SK-N-SH (cell line): ENCODE results near the gene BMPR1A. TPM values are rescaled to one million over a fixed set of nuclear protein-coding genes. Genes with fewer than 3 reads are reported as not detected.

Experiments used
- CTCF ChIA-PET: fragments of 300-600, 350-600 bp; formaldehyde crosslinking; extraction: SDS; loops from one replicate; lab custom pipeline; 2021; lab: Yijun Ruan, JAX
- POLR2A ChIA-PET: fragments of 350-600 bp; sonication (Branson Sonifier 250); formaldehyde crosslinking; extraction: SDS; loops from one replicate; lab custom pipeline; 2020; ENCODE audit warnings: antibody characterized with exemption, inconsistent platforms; lab: Yijun Ruan, JAX
- DNase-seq: peaks from one replicate; pipeline ENCODE4 v3.0.0; 2012
- H2AFZ ChIP-seq: fragments of 200-600 bp; sonication (generic); 2 replicates; pipeline ENCODE4 v1.8.1; 2016; ENCODE audit warnings: antibody characterized with exemption, mild to moderate bottlenecking, low read depth
- H3F3A ChIP-seq: fragments of 200-600 bp; sonication (generic); replicated peaks from 2 replicates; pipeline ENCODE3; 2016; ENCODE audit warnings: antibody characterized with exemption, mild to moderate bottlenecking; ENCODE audit not compliant: insufficient read depth
- H3K27ac ChIP-seq, 2 experiments: fragments of 200-500 bp in 1 of 2; fragments of 200-600 bp in 1 of 2; sonication (Bioruptor generic) in 1 of 2; sonication (generic), shearing (Covaris generic) in 1 of 2; 2 replicates each; pipeline versions ENCODE4 v1.5.1 to v1.6.1; 2014 to 2016; ENCODE audit warnings: low read depth in 2 of 2, inconsistent platforms in 1 of 2, low read length in 1 of 2, mild to moderate bottlenecking in 1 of 2, mixed read lengths in 1 of 2
- H3K27me3 ChIP-seq: fragments of 200-600 bp; sonication (generic), shearing (Covaris generic); 2 replicates; pipeline ENCODE4 v1.6.1; 2016; ENCODE audit warnings: mixed run types; ENCODE audit not compliant: insufficient read depth
- H3K36me3 ChIP-seq, 2 experiments: fragments of 200-500 bp in 1 of 2; fragments of 200-600 bp in 1 of 2; sonication (Bioruptor generic) in 1 of 2; sonication (generic) in 1 of 2; replicated peaks in 1 of 2; 2 replicates each; pipeline versions ENCODE3 to v1.5.1; 2014 to 2016; ENCODE audit warnings: low read length in 1 of 2, mild to moderate bottlenecking in 1 of 2; ENCODE audit not compliant: insufficient read depth in 2 of 2, control insufficient read depth in 1 of 2
- H3K4me1 ChIP-seq, 2 experiments: fragments of 200-500 bp in 1 of 2; fragments of 200-600 bp in 1 of 2; sonication (Bioruptor generic) in 1 of 2; sonication (generic), shearing (Covaris generic) in 1 of 2; 2 replicates each; pipeline versions ENCODE4 v1.5.1 to v1.6.1; 2014 to 2016; ENCODE audit warnings: low read depth in 1 of 2, low read length in 1 of 2, mixed run types in 1 of 2; ENCODE audit not compliant: insufficient read depth in 2 of 2, control insufficient read depth in 1 of 2
- H3K4me2 ChIP-seq: fragments of 200-600 bp; sonication (generic), shearing (Covaris generic); 2 replicates; pipeline ENCODE4 v1.6.1; 2017; ENCODE audit warnings: mixed run types
- H3K4me3 ChIP-seq, 2 experiments: fragments of 200-500 bp in 1 of 2; fragments of 200-600 bp in 1 of 2; sonication (Bioruptor generic) in 1 of 2; sonication (generic), shearing (Covaris generic) in 1 of 2; 2 replicates each; pipeline versions ENCODE4 v1.5.1 to v1.8.1; 2014 to 2016; ENCODE audit warnings: low read depth in 2 of 2, inconsistent platforms in 1 of 2, low read length in 1 of 2, mild to moderate bottlenecking in 1 of 2, mixed read lengths in 1 of 2, moderate library complexity in 1 of 2
- H3K79me2 ChIP-seq: fragments of 200-600 bp; sonication (generic); 2 replicates; pipeline ENCODE4 v1.8.1; 2017; ENCODE audit warnings: mild to moderate bottlenecking; ENCODE audit not compliant: insufficient read depth
- H3K9ac ChIP-seq: fragments of 200-600 bp; sonication (generic); 2 replicates; pipeline ENCODE4 v1.6.1; 2017; ENCODE audit warnings: mixed run types
- H3K9me2 ChIP-seq: fragments of 200-600 bp; sonication (generic); 2 replicates; pipeline ENCODE4 v1.6.1; 2017; ENCODE audit warnings: mixed run types
- H3K9me3 ChIP-seq: fragments of 200-600 bp; sonication (generic); 2 replicates; pipeline ENCODE4 v1.6.1; 2017; ENCODE audit warnings: mixed run types, mild to moderate bottlenecking, moderate library complexity
- H4K20me1 ChIP-seq: fragments of 200-600 bp; sonication (generic); 2 replicates; pipeline ENCODE4 v1.6.1; 2017; ENCODE audit warnings: mild to moderate bottlenecking, mixed run types; ENCODE audit not compliant: insufficient read depth
- CHD2 ChIP-seq: fragments of 150-350 bp; IDR thresholded peaks from 2 replicates; pipeline ENCODE4 v1.6.1; 2018; ENCODE audit warnings: low read length; ENCODE audit not compliant: partially characterized antibody
- EP300 ChIP-seq, 2 experiments: IDR thresholded peaks; 2 replicates each; pipeline versions ENCODE4 v1.4.0 to v1.6.1; 2012; ENCODE audit warnings: borderline replicate concordance in 1 of 2, low read depth in 1 of 2, low read length in 1 of 2
- EZH2phosphoT487 ChIP-seq: fragments of 200-600 bp; sonication (generic); IDR thresholded peaks from 2 replicates; pipeline ENCODE4 v1.6.1; 2017; ENCODE audit warnings: low read depth, mixed run types, mild to moderate bottlenecking, antibody characterized with exemption, moderate library complexity, borderline replicate concordance
- FOSL2 ChIP-seq: IDR thresholded peaks from 2 replicates; pipeline ENCODE4 v1.4.0; 2012; ENCODE audit warnings: low read depth, mild to moderate bottlenecking, moderate library complexity, borderline replicate concordance
- FOXJ3 ChIP-seq: sonication (generic); formaldehyde crosslinking; IDR thresholded peaks from 2 replicates; pipeline ENCODE4 v1.5.1; 2020; ENCODE audit warnings: mild to moderate bottlenecking, missing genetic modification reagents
- FOXM1 ChIP-seq: IDR thresholded peaks from 2 replicates; pipeline ENCODE4 v1.4.0; 2012; ENCODE audit warnings: low read depth, mild to moderate bottlenecking
- GABPA ChIP-seq: IDR thresholded peaks from 2 replicates; pipeline ENCODE4 v1.4.0; 2012; ENCODE audit warnings: low read depth, mild to moderate bottlenecking
- GATA2 ChIP-seq: sonication (generic); formaldehyde crosslinking; IDR thresholded peaks from 2 replicates; pipeline ENCODE4 v1.5.0; 2020; ENCODE audit warnings: mild to moderate bottlenecking, missing genetic modification reagents
- JUND ChIP-seq: IDR thresholded peaks from 2 replicates; pipeline ENCODE4 v1.4.0; 2012
- MEF2A ChIP-seq: IDR thresholded peaks from 2 replicates; pipeline ENCODE4 v1.4.0; 2012; ENCODE audit warnings: low read depth, borderline replicate concordance
- NFIC ChIP-seq: IDR thresholded peaks from 2 replicates; pipeline ENCODE4 v1.4.0; 2012; ENCODE audit warnings: borderline replicate concordance
- NRF1 ChIP-seq: IDR thresholded peaks from 2 replicates; pipeline ENCODE4 v1.6.1; 2012; ENCODE audit warnings: low read depth, mild to moderate bottlenecking, low read length
- POLR2AphosphoS5 ChIP-seq: IDR thresholded peaks from 2 replicates; pipeline ENCODE4 v1.6.1; 2012; ENCODE audit warnings: low read depth, low read length
- RAD21 ChIP-seq: IDR thresholded peaks from 2 replicates; pipeline ENCODE4 v1.6.1; 2012; ENCODE audit warnings: mild to moderate bottlenecking, low read length
- RFX5 ChIP-seq: IDR thresholded peaks from 2 replicates; pipeline ENCODE4 v1.6.1; 2012; ENCODE audit warnings: mild to moderate bottlenecking, improper control_type of control experiment, low read length
- RXRA ChIP-seq: IDR thresholded peaks from 2 replicates; pipeline ENCODE4 v1.4.0; 2012; ENCODE audit warnings: low read depth, mild to moderate bottlenecking, borderline replicate concordance
- SIN3A ChIP-seq: IDR thresholded peaks from 2 replicates; pipeline ENCODE4 v1.6.1; 2012; ENCODE audit warnings: low read depth, mild to moderate bottlenecking, low read length, moderate library complexity, borderline replicate concordance
- SMC3 ChIP-seq: IDR thresholded peaks from 2 replicates; pipeline ENCODE4 v1.6.1; 2012; ENCODE audit warnings: low read depth, low read length, improper control_type of control experiment
- TAF1 ChIP-seq: IDR thresholded peaks from 2 replicates; pipeline ENCODE4 v1.6.1; 2012; ENCODE audit warnings: low read depth, mild to moderate bottlenecking, low read length, moderate library complexity, borderline replicate concordance
- TCF12 ChIP-seq: IDR thresholded peaks from 2 replicates; pipeline ENCODE4 v1.4.0; 2012
- TEAD4 ChIP-seq: IDR thresholded peaks from 2 replicates; pipeline ENCODE4 v1.4.0; 2012; ENCODE audit warnings: mild to moderate bottlenecking, borderline replicate concordance; ENCODE audit not compliant: insufficient read depth
- USF1 ChIP-seq: IDR thresholded peaks from 2 replicates; pipeline ENCODE4 v1.4.0; 2012; ENCODE audit warnings: low read depth, borderline replicate concordance
- YY1 ChIP-seq: IDR thresholded peaks from 2 replicates; pipeline ENCODE4 v1.4.0; 2012; ENCODE audit warnings: low read depth, mild to moderate bottlenecking
- WGBS: methylation state at CpG from one replicate; pipeline ENCODE4 v1.1.6; 2017; ENCODE audit warnings: low lambda C conversion rate; 5-methylcytosine and 5-hydroxymethylcytosine counted together
- polyA plus RNA-seq, 3 experiments: library from polyadenylated mRNA; depleted of rRNA; stranded (reverse); fragments of >200 nt; gene quantifications; 2 replicates each; pipeline ENCODE4 v1.2.3, GENCODE V29; 2012
- TF ChIP-seq, protein P1 (sequence below): fragments of 150-350 bp; IDR thresholded peaks from 2 replicates; pipeline ENCODE4 v1.6.1; 2016; ENCODE audit warnings: mild to moderate bottlenecking, low read depth, low read length
- TF ChIP-seq, protein P2 (sequence below): fragments of 200-600 bp; sonication (generic); IDR thresholded peaks from 2 replicates; pipeline ENCODE4 v1.6.1; 2017; ENCODE audit warnings: antibody characterized with exemption, mild to moderate bottlenecking, moderate library complexity

Gene BMPR1A
- polyA plus RNA-seq, 1 of the 3 experiments (the other 2 are of a cell fraction): 12.7 TPM

- no peak overlapping the region for H3K9ac ChIP-seq
- ChIA-PET CTCF (no interaction called here), POLR2A (no interaction called here)
- no peaks in the 10 kb centered on the region for H3K79me2 ChIP-seq
- no peak for DNase-seq
- no peak overlapping the region for H3K4me2 ChIP-seq
- 98% methylated on average over 2 of the region's 2 CpGs for WGBS
- peaks cover 0 to 3% of the 10 kb centered on the region in 2 experiments; a peak in 2 of 4 replicates for H3K4me1 ChIP-seq
- peaks cover 57 to 64% of the 10 kb centered on the region in 2 experiments for H3K36me3 ChIP-seq
- H2AFZ ChIP-seq: no peak overlapping the region
- H3F3A ChIP-seq: no peaks in the 10 kb centered on the region
- no peaks in the 10 kb centered on the region for H3K27me3 ChIP-seq
- H3K9me2 ChIP-seq: no peaks in the 10 kb centered on the region
- TF ChIP-seq, protein P1, sequence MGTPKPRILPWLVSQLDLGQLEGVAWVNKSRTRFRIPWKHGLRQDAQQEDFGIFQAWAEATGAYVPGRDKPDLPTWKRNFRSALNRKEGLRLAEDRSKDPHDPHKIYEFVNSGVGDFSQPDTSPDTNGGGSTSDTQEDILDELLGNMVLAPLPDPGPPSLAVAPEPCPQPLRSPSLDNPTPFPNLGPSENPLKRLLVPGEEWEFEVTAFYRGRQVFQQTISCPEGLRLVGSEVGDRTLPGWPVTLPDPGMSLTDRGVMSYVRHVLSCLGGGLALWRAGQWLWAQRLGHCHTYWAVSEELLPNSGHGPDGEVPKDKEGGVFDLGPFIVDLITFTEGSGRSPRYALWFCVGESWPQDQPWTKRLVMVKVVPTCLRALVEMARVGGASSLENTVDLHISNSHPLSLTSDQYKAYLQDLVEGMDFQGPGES: no peak
- TF ChIP-seq RAD21 (no peak), JUND (no peak), RFX5 (no peak), EZH2phosphoT487 (no peak), TAF1 (no peak), YY1 (no peak), GABPA (no peak), FOXM1 (no peak), NFIC (no peak), SMC3 (no peak), FOSL2 (no peak), GATA2 (CRISPR knock-in tag) (no peak), USF1 (no peak), POLR2AphosphoS5 (no peak)
- H3K27ac ChIP-seq: no peak overlapping the region
- no peaks in the 10 kb centered on the region for H3K9me3 ChIP-seq
- H3K4me3 ChIP-seq: no peak overlapping the region
- no peaks in the 10 kb centered on the region for H4K20me1 ChIP-seq
These were observed 148.2 kb downstream of the BMPR1A start for GRCh38 chr10:86904600-86904999.

DNA sequence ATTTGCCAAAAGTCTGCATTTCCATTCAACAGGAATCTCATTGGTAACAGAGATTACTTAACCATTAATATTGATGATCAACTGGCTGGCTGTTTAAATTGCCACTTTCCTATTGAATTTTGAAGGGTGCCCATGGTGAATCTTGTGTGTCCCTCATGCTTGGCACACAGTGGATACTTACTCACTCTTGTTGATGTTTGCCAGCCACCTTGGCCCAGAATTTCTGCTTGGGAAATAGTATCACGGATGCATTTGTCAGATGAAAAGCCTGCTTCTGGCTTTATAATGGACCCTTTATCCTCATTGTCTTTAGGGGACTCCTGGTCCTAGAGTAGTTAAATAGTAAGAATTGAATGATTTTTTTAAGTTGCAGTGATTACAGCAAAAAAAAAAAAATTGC is 149.0 kb downstream of the BMPR1A start:
- Histone ChIP-seq H3K4me2 (no peak overlapping the region), H3K9me2 (no peaks in the 10 kb centered on the region), H3K4me3 (no peak overlapping the region), H3K27ac (no peak overlapping the region), H3K27me3 (no peaks in the 10 kb centered on the region), H3K9ac (no peak overlapping the region), H2AFZ (no peak overlapping the region), H3K9me3 (no peaks in the 10 kb centered on the region), H3K79me2 (no peaks in the 10 kb centered on the region), H4K20me1 (no peaks in the 10 kb centered on the region), H3F3A (no peaks in the 10 kb centered on the region), H3K4me1 (peaks cover 0 to 3% of the 10 kb centered on the region in 2 experiments; a peak in 1 of 4 replicates), H3K36me3 (peaks cover 53 to 61% of the 10 kb centered on the region in 2 experiments)
- TF ChIP-seq MEF2A (no peak), GABPA (no peak), GATA2 (CRISPR knock-in tag) (no peak), USF1 (no peak), RAD21 (no peak), TCF12 (no peak), NRF1 (no peak), SIN3A (no peak), TEAD4 (no peak), CHD2 (no peak), FOXJ3 (CRISPR knock-in tag) (no peak), JUND (no peak), POLR2AphosphoS5 (no peak), EP300 (IDR thresholded peaks at IDR 0.05; ENCODE audit: borderline replicate concordance in 1 of 2, low read depth in 1 of 2, low read length in 1 of 2) (no peak), RXRA (no peak), YY1 (no peak)
- TF ChIP-seq, protein P2, sequence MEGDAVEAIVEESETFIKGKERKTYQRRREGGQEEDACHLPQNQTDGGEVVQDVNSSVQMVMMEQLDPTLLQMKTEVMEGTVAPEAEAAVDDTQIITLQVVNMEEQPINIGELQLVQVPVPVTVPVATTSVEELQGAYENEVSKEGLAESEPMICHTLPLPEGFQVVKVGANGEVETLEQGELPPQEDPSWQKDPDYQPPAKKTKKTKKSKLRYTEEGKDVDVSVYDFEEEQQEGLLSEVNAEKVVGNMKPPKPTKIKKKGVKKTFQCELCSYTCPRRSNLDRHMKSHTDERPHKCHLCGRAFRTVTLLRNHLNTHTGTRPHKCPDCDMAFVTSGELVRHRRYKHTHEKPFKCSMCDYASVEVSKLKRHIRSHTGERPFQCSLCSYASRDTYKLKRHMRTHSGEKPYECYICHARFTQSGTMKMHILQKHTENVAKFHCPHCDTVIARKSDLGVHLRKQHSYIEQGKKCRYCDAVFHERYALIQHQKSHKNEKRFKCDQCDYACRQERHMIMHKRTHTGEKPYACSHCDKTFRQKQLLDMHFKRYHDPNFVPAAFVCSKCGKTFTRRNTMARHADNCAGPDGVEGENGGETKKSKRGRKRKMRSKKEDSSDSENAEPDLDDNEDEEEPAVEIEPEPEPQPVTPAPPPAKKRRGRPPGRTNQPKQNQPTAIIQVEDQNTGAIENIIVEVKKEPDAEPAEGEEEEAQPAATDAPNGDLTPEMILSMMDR: no peak
- no peak for DNase-seq
- POLR2A ChIA-PET: no interaction called here
- CTCF ChIA-PET: no interaction called here
- 100% methylated on average over 1 of the region's 1 CpG for WGBS
